ENCODE results near the gene RCCD1.
A peak's percentile ranks its signal among the peaks of the same experiment; 100 is the strongest.

Gene RCCD1

GRCh38 chr15:90945091-90945490 is 9.6 kb upstream of the RCCD1 start:
- no peak for DNase-seq

GRCh38 chr15:90946538-90946937 is 8.1 kb upstream of the RCCD1 start:
- DNase-seq: no peak

- no peak for DNase-seq
Observed at GRCh38 chr15:90946941-90947576, 7.6 kb upstream of the RCCD1 start.

- DNase-seq: no peak
Observed at GRCh38 chr15:90947577-90948357, 6.9 kb upstream of the RCCD1 start.

GRCh38 chr15:90948506-90948905 is 6.2 kb upstream of the RCCD1 start:
- DNase-seq: no peak

GRCh38 chr15:90949979-90950675 is 4.6 kb upstream of the RCCD1 start:
- no peak for DNase-seq

GRCh38 chr15:90950676-90951075 is 4.0 kb upstream of the RCCD1 start:
- DNase-seq: no peak

- DNase-seq: no peak
Observed at GRCh38 chr15:90952901-90953677, 1.6 kb upstream of the RCCD1 start.

- DNase-seq: no peak
Observed at GRCh38 chr15:90953947-90954711, 555 bp upstream of the RCCD1 start.

- DNase-seq: no peak
Observed at GRCh38 chr15:90955624-90956273, 1.1 kb downstream of the RCCD1 start.

- DNase-seq: peak; percentile 72
Observed at GRCh38 chr15:90956274-90957030, 1.8 kb downstream of the RCCD1 start.

- DNase-seq: no peak
Observed at GRCh38 chr15:90957031-90957790, 2.5 kb downstream of the RCCD1 start.

GRCh38 chr15:90957791-90958190 is 3.1 kb downstream of the RCCD1 start:
- DNase-seq: no peak

- DNase-seq: no peak
Observed at GRCh38 chr15:90959028-90959595, 4.4 kb downstream of the RCCD1 start.

GRCh38 chr15:90959894-90960293 is 5.2 kb downstream of the RCCD1 start:
- DNase-seq: no peak

- no peak for DNase-seq
Observed at GRCh38 chr15:90960298-90961091, 5.8 kb downstream of the RCCD1 start.

GRCh38 chr15:90962021-90962420 is 7.3 kb downstream of the RCCD1 start:
- DNase-seq: no peak

- no peak for DNase-seq
Observed at GRCh38 chr15:90966262-90966661, 11.6 kb downstream of the RCCD1 start.

- no peak for DNase-seq
Observed at GRCh38 chr15:90967206-90967605, 12.5 kb downstream of the RCCD1 start.

Data from activated CD4-positive, alpha-beta T cell treated with anti-CD3 and anti-CD28 coated beads, Interleukin-2, amount 50 U/mL, for 16 hours (primary cell).